HG02981 (cell line): ENCODE results near the gene MYO7B.

ENCODE experiments used
- ATAC-seq: cut with Tn5 transposase; IDR thresholded peaks from one replicate; pipeline ENCODE4 v1.9.1; 2021; ENCODE audit warnings: mild to moderate bottlenecking, moderate library complexity; ENCODE audit not compliant: unreplicated experiment

MYO7B gene

GRCh38 chr2:127607399-127607908 is 72.0 kb downstream of the MYO7B start:
- no peak for ATAC-seq

DNA sequence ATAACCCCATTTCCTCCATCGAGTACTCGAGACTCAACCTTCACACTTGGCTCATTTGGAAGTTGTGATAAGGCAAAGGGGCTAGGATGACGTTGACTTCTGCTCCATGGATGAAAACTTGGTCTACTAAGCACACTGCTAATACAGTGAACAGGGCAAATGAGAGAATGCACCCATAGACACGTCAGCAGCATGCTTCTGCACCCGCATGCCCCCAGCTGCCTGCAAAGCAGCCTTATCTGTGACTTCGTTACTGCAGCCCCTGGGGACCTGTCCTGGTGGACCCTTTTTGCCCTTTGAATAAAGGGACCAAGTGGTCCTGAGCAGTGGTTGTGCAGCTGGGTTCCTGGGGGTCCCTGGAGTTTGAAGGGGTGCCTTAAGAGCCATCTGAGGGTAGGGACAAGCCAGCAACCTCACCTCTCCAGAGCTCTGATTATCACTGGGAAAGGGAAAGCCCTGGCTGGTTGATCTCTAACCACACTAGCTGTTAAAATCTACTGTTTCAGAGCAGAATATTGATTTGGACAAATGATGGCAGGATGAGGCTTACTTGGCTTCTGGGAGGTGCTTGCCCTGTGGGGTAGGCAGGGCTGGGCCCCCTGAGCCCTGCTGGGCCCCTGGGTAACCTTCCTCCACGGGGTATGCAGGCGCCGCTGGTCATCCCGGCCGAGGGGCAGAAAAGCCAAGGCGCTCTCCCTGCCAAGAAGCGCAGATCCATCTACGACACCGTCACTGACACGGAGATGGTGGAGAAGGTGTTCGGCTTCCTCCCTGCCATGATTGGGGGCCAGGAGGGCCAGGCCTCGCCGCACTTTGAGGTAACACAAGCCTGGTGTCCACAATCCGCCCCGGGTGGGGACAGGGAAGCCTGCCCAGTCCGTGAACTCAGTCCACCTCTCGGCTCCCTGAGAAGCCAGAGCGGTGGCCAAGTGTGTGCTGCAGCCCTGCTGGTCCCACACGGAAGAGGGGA is 72.9 kb downstream of the MYO7B start:
- ATAC-seq = no peak

- ATAC-seq = no peak
Observed at GRCh38 chr2:127609031-127609751, 73.7 kb downstream of the MYO7B start.

GRCh38 chr2:127609818-127610217 is 74.3 kb downstream of the MYO7B start:
- no peak for ATAC-seq

- no peak for ATAC-seq
Observed at GRCh38 chr2:127610561-127610960, 75.1 kb downstream of the MYO7B start.

DNA sequence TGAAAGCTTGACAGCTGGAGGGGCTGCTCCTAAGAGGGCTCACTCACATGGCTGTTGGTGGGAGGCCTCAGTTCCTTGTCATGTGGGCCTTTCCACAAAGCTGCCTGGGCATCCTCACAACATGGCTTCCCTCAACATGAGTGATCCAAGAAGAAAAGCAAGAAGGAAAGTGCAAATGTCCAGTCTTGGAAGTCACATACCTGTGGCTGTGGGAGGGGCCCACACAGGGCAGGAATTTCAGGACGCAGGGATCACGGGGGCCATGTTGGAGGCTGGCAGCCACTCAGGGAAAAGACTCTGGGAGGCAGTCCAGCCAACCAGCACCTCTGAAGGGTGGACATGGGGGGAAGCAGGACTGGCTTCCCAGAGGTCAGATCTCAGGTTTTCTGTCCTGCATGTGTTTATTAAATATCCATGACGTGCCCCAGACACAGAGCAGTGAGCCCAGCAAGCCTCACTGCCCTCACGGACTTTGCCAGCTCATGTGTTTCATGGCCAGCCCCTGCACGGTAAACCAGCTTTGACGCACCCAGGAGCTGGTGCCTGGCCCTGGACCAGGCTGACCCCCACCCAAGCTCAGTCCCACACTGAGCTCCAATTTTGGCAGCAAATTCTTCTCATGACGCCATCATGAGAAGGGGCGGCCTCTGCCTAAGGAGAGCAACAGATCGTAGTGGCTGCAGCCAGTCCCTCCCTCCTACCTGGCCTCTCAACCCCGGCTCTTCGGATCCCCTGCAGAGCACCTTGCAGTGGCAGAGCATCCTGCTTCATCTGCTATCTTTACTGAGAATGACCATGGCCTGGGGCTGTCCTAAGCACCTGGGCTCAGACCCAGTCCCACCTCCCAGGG is 75.8 kb downstream of the MYO7B start:
- no peak for ATAC-seq

DNA sequence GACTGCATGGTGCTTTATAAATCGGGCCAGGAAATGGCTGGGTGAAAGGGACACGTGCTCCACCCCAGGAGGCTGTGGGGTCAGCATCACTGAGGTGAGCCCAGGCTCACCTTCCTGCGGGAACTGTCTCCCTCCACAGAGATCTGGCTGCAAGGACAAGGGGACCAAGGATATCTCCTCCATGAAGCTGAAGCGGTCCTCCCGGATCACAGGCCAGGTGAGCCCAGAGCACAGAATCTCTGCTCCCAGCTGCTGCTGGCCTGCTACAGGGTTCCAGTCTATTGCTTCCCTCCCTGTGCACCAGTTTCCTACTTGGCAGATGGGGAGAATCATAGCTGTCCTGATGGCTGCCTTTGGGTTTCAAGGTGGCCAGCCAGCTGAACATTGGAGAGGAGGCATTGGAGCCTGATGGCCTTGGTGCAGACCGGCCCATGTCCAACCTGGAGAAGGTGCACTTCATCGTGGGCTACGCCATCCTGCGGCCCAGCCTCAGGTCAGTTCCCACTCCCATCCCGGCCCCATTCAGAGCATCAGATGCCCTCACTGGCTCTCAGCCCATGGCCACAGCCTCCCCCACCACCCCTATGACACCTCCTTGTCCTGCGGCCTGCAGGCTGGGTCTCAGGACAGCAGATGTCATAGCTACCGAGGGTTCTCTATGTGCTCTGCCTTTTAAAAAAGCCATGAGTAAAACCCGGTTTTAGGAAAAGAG is 76.8 kb downstream of the MYO7B start:
- no peak for ATAC-seq

GRCh38 chr2:127614246-127614645 is 78.8 kb downstream of the MYO7B start:
- no peak for ATAC-seq

- no peak for ATAC-seq
Observed at GRCh38 chr2:127614731-127615130, 79.2 kb downstream of the MYO7B start.

- no peak for ATAC-seq
Observed at GRCh38 chr2:127615511-127616166, 80.2 kb downstream of the MYO7B start.

DNA sequence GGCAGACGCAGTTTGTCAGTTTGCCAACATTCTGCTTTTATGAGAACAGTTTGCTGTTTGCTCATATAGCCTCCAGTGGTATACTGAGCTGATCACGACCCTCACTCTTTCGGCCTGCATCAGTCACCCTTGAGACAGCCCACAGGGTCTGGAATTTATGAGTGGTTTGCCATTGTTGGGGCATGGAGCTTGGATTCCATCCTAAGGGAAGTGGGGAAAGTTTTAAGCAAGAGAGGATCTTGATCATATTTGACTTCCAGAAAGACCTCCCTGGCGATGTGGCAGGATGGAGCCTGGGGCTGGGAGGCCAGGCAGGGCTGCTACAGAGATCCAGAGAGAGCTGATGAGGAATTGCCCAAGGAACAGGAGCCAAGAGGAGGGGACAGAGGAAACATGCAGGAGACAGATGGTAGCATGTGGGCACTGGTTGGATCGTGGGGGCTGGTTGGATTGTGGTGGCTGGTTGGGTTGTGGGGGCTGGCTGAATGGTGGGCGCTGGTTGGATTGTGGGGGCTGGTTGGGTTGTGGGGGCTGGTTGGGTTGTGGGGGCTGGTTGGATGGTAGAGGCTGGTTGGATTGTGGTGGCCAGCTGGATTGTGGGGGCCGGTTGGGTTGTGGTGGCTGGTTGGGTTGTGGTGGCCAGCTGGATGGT is 83.2 kb downstream of the MYO7B start:
- no peak for ATAC-seq

DNA sequence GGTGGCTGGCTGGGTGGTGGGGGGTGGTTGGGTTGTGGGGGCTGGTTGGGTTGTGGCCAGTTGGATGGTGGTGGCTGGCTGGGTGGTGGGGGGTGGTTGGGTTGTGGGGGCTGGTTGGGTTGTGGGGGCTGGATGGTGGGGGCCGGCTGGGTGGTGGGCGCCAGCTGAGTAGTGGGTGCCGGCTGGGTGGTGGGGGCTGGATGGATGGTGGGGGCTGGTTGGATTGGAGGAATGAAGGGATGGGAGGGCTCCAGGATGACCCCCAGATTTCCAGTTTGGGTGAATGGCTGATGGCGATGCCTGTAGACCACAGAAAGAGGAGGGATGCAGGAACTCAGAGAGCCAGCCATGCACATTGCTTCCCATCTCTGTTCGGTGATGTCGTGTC is 83.7 kb downstream of the MYO7B start:
- no peak for ATAC-seq

GRCh38 chr2:127619877-127620705 is 84.6 kb downstream of the MYO7B start:
- no peak for ATAC-seq

DNA sequence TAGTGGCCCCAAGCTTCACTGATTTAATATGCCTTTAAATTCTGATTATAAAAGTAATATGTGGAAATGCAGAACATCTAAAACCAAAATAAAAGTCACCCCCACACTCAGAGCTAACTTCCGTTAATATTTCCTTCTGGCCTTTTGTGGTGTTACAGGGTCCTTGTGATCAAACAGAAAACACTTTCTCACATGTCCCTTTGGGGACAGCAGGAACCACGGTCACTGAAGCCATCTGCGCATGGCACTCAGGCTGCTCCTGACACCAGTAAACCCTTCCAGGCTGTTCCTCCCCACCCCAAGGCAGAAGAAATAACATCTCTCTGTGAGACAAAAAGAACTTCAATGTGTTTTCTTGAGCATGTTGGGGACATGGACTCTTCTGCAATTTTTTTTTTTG is 85.4 kb downstream of the MYO7B start:
- ATAC-seq = no peak

DNA sequence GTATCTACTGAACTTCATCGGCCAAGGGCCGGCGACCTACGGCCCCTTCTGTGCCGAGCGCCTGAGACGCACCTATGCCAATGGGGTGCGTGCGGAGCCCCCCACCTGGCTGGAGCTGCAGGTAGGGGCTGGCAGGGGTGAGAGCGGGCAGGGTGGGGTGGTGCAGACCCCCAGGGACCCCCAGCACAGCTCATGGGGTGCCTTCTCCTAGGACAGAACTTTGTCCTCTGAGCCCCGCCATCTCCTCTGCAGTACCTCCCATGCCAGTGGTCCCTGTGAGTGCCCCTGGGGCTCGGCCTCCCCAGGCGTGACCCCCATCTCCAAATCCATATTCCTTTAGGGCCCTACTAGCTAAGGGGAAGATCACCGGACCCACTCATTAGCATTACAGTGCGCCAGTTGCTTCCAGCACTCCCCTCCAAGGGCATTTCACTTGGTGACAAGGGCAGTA is 86.5 kb downstream of the MYO7B start:
- no peak for ATAC-seq

DNA sequence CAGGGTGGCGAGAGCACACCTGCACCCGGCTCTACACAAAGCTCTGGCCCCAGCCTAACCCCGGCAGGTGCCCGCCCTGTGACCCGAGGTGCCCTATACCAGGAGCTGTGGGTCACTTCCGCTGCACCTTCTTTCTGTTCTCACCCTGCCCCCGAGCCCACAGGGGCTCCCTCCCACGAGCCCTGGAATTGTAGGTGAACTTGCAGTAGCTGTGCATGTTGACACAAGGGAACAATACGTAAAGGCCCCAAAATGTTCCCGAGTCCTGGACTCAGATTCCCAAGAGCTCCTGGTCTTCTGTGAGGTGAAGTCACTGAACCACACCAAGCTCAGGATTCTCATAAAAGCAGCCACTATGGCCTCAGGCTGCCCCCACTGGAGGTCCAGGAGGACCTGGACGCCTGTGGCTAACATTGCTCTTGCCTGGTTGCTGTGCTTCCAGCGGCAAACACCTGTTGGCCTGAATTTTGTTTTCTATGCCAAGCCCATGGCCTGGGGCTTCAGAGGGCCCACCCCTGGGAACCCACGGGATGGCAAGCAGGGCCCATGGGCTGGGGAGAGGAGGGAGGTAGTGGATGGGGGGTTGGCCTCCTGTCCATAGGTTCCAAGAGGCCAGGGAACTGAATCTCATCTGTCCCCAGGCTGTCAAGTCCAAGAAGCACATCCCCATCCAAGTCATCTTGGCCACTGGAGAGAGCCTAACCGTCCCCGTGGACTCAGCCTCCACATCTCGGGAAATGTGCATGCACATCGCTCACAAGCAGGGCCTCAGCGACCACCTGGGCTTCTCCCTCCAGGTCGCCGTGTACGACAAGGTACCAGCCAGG is 87.3 kb downstream of the MYO7B start:
- no peak for ATAC-seq
